H1 (cell line): ENCODE data around the gene FRAT2. TPM values are rescaled to one million over a fixed set of nuclear protein-coding genes. Genes with fewer than 3 reads are reported as not detected.

Experiments used
- CTCF ChIA-PET: fragments of 300-600 bp; sonication (Branson Sonifier 250); formaldehyde crosslinking; loops from one replicate; lab custom pipeline; 2021; ENCODE audit not compliant: partially characterized antibody; lab: Charles Lee
- POLR2A ChIA-PET: fragments of 300-600 bp; sonication (Branson Sonifier 250); formaldehyde crosslinking; loops from one replicate; lab custom pipeline; 2021; ENCODE audit warnings: inconsistent platforms; ENCODE audit not compliant: partially characterized antibody; lab: Charles Lee
- DNase-seq, 2 experiments: peaks; one replicate each; pipeline versions ENCODE4 v3.0.0 to v3.0.0-alpha.2; 2010 to 2022; ENCODE audit warnings: low spot score in 2 of 2, low read depth in 1 of 2, mixed read lengths in 1 of 2
- FAIRE-seq: peaks from 2 replicates; lab custom pipeline; 2011; peaks lifted over from hg19 to GRCh38; lab: Jason Lieb, UNC
- H2AFZ ChIP-seq: 2 replicates; pipeline ENCODE4 v1.8.1; 2012; ENCODE audit warnings: low read length, inconsistent platforms
- H2AK5ac ChIP-seq: 2 replicates; pipeline ENCODE4 v1.6.1; 2013; ENCODE audit warnings: low read depth, low read length
- H2BK120ac ChIP-seq: replicated peaks from 2 replicates; pipeline ENCODE3; 2013; ENCODE audit warnings: low read depth, low read length, inconsistent platforms
- H2BK12ac ChIP-seq: 2 replicates; pipeline ENCODE4 v1.6.1; 2013; ENCODE audit warnings: low read depth, low read length
- H2BK15ac ChIP-seq: 2 replicates; pipeline ENCODE4 v1.6.1; 2013; ENCODE audit warnings: low read length
- H2BK20ac ChIP-seq: 2 replicates; pipeline ENCODE4 v1.6.1; 2013; ENCODE audit warnings: low read length
- H2BK5ac ChIP-seq: 2 replicates; pipeline ENCODE4 v1.6.1; 2013; ENCODE audit warnings: low read depth, low read length
- H3K14ac ChIP-seq: 2 replicates; pipeline ENCODE4 v1.6.1; 2013; ENCODE audit warnings: inconsistent platforms; ENCODE audit not compliant: insufficient read length
- H3K18ac ChIP-seq: 2 replicates; pipeline ENCODE4 v1.6.1; 2013; ENCODE audit warnings: low read length; ENCODE audit errors: extremely low read depth
- H3K23ac ChIP-seq: 2 replicates; pipeline ENCODE4 v1.6.1; 2013; ENCODE audit warnings: inconsistent platforms; ENCODE audit not compliant: insufficient read length
- H3K23me2 ChIP-seq: 2 replicates; pipeline ENCODE4 v1.6.1; 2013; ENCODE audit warnings: low read depth, low read length
- H3K27ac ChIP-seq: 2 replicates; pipeline ENCODE4 v1.6.1; 2011; ENCODE audit warnings: low read depth, low read length, inconsistent platforms
- H3K27me3 ChIP-seq, 4 experiments: replicated peaks in 1 of 4; 1 replicate in 1 of 4; 2 replicates in 3 of 4; pipeline versions ENCODE4 v1.6.1 to v1.8.1; 2011 to 2013; ENCODE audit warnings: low read length in 3 of 4, mild to moderate bottlenecking in 3 of 4, inconsistent platforms in 2 of 4, mixed read lengths in 2 of 4, moderate library complexity in 1 of 4; ENCODE audit not compliant: control insufficient read depth in 3 of 4, insufficient read depth in 3 of 4; ENCODE audit errors: extremely low read depth in 1 of 4
- H3K36me3 ChIP-seq, 4 experiments: 2 replicates each; pipeline versions ENCODE4 v1.6.1 to v1.8.1; 2011 to 2013; ENCODE audit warnings: mild to moderate bottlenecking in 4 of 4, low read length in 3 of 4, moderate library complexity in 2 of 4, control low read depth in 1 of 4, inconsistent platforms in 1 of 4; ENCODE audit not compliant: insufficient read depth in 4 of 4, control insufficient read depth in 2 of 4
- H3K4ac ChIP-seq: replicated peaks from 2 replicates; pipeline ENCODE3; 2013; ENCODE audit warnings: low read length, low read depth, mixed read lengths, inconsistent platforms; ENCODE audit not compliant: insufficient read length
- H3K4me1 ChIP-seq, 4 experiments: replicated peaks in 1 of 4; 1 replicate in 1 of 4; 2 replicates in 3 of 4; pipeline versions ENCODE4 v1.6.1 to v1.8.1; 2011 to 2013; ENCODE audit warnings: low read length in 3 of 4, inconsistent platforms in 2 of 4, mixed read lengths in 1 of 4; ENCODE audit not compliant: insufficient read depth in 4 of 4, control insufficient read depth in 3 of 4
- H3K4me2 ChIP-seq, 2 experiments: 2 replicates each; pipeline versions ENCODE4 v1.6.1 to v1.8.1; 2011 to 2013; ENCODE audit warnings: low read depth in 2 of 2, low read length in 2 of 2, control low read depth in 1 of 2, inconsistent platforms in 1 of 2, mild to moderate bottlenecking in 1 of 2; ENCODE audit not compliant: insufficient read depth in 1 of 2
- H3K4me3 ChIP-seq, 4 experiments: fragments of 200-600, 300-600 bp in 1 of 4; sonication (generic), shearing (Covaris generic), sonication (Bioruptor Twin) in 1 of 4; 2 replicates each; pipeline versions ENCODE4 v1.5.1 to v1.8.1; 2011 to 2016; ENCODE audit warnings: low read length in 4 of 4, low read depth in 3 of 4, control low read depth in 2 of 4, inconsistent platforms in 2 of 4, mild to moderate bottlenecking in 2 of 4, mixed read lengths in 1 of 4, moderate library complexity in 1 of 4; ENCODE audit not compliant: insufficient read depth in 2 of 4; ENCODE audit errors: extremely low read depth in 1 of 4
- H3K56ac ChIP-seq: replicated peaks from 2 replicates; pipeline ENCODE3; 2013; ENCODE audit warnings: low read depth, mild to moderate bottlenecking, mixed read lengths, low read length, inconsistent platforms; ENCODE audit not compliant: insufficient read length
- H3K79me1 ChIP-seq: 2 replicates; pipeline ENCODE4 v1.6.1; 2013; ENCODE audit warnings: low read depth, low read length, control low read depth
- H3K79me2 ChIP-seq, 2 experiments: 2 replicates each; pipeline versions ENCODE4 v1.6.1 to v1.8.1; 2012 to 2013; ENCODE audit warnings: low read length in 2 of 2, mild to moderate bottlenecking in 2 of 2, inconsistent platforms in 1 of 2; ENCODE audit not compliant: insufficient read depth in 2 of 2, control insufficient read depth in 1 of 2
- H3K9ac ChIP-seq, 4 experiments: replicated peaks in 1 of 4; 1 replicate in 1 of 4; 2 replicates in 3 of 4; pipeline versions ENCODE4 v1.6.1 to v1.8.1; 2011 to 2013; ENCODE audit warnings: low read depth in 3 of 4, low read length in 3 of 4, control low read depth in 2 of 4, mild to moderate bottlenecking in 2 of 4, moderate library complexity in 2 of 4, inconsistent platforms in 1 of 4; ENCODE audit errors: extremely low read depth in 1 of 4
- H3K9me3 ChIP-seq, 2 experiments: 2 replicates each; pipeline versions ENCODE4 v1.6.1 to v1.8.1; 2012 to 2013; ENCODE audit warnings: mild to moderate bottlenecking in 2 of 2, moderate library complexity in 2 of 2, control low read depth in 1 of 2, inconsistent platforms in 1 of 2, low read depth in 1 of 2, low read length in 1 of 2, mixed read lengths in 1 of 2; ENCODE audit not compliant: insufficient read depth in 2 of 2
- H4K20me1 ChIP-seq, 2 experiments: replicated peaks in 1 of 2; 2 replicates each; pipeline versions ENCODE3 to v1.8.1; 2011 to 2013; ENCODE audit warnings: inconsistent platforms in 2 of 2, low read length in 2 of 2, mild to moderate bottlenecking in 1 of 2; ENCODE audit not compliant: insufficient read depth in 2 of 2, control insufficient read depth in 1 of 2
- H4K5ac ChIP-seq: 2 replicates; pipeline ENCODE4 v1.6.1; 2013; ENCODE audit warnings: low read length, low read depth, mixed read lengths, inconsistent platforms; ENCODE audit not compliant: insufficient read length
- H4K8ac ChIP-seq: 2 replicates; pipeline ENCODE4 v1.8.0; 2013; ENCODE audit warnings: mild to moderate bottlenecking, moderate library complexity, low read length, inconsistent platforms; ENCODE audit not compliant: insufficient read depth; ENCODE audit errors: extremely low read depth
- H4K91ac ChIP-seq: replicated peaks from 2 replicates; pipeline ENCODE3; 2013; ENCODE audit warnings: low read length, mixed read lengths, inconsistent platforms; ENCODE audit not compliant: insufficient read length
- BACH1 ChIP-seq: IDR thresholded peaks from 2 replicates; pipeline ENCODE4 v1.6.1; 2012; ENCODE audit warnings: low read length, improper control_type of control experiment
- CBX5 ChIP-seq: fragments of 300-800, 300-1000 bp; sonication (generic); IDR thresholded peaks from 2 replicates; pipeline ENCODE4 v1.7.1; 2016; ENCODE audit warnings: antibody characterized with exemption, low read length, low read depth
- E2F6 ChIP-seq: IDR thresholded peaks from 2 replicates; pipeline ENCODE4 v1.6.1; 2012; ENCODE audit warnings: inconsistent platforms
- EGR1 ChIP-seq: IDR thresholded peaks from 2 replicates; pipeline ENCODE4 v1.6.1; 2011; ENCODE audit warnings: low read depth, low read length, borderline replicate concordance
- KDM1A ChIP-seq: fragments of 200-600, 300-600 bp; sonication (generic); IDR thresholded peaks from 2 replicates; pipeline ENCODE4 v1.7.1; 2016; ENCODE audit warnings: mild to moderate bottlenecking, low read length, borderline replicate concordance
- SAP30 ChIP-seq: fragments of 300-600 bp; sonication (generic); IDR thresholded peaks from 2 replicates; pipeline ENCODE4 v1.7.1; 2012; ENCODE audit warnings: low read length, moderate library complexity, mild to moderate bottlenecking, inconsistent platforms; ENCODE audit not compliant: insufficient read depth, insufficient replicate concordance
- WGBS, 2 experiments: shearing (Covaris generic) in 1 of 2; methylation state at CpG; one replicate each; pipeline versions ENCODE4 v1.1.6 to v1.1.7; 2013 to 2015; ENCODE audit warnings: low lambda C conversion rate in 2 of 2, mixed read lengths in 2 of 2, inconsistent platforms in 1 of 2, low coverage in 1 of 2, missing lambda C conversion rate in 1 of 2; ENCODE audit not compliant: insufficient replicate concordance in 2 of 2, insufficient coverage in 1 of 2, insufficient read length in 1 of 2; ENCODE audit errors: extremely low coverage in 1 of 2, missing lambda C conversion rate in 1 of 2; 5-methylcytosine and 5-hydroxymethylcytosine counted together
- polyA plus RNA-seq, 7 experiments: library from polyadenylated mRNA; depleted of rRNA in 3 of 7; stranded (reverse) in 5 of 7; unstranded in 2 of 7; fragments of >200 nt in 5 of 7; fragments of 200-250 nt in 2 of 7; gene quantifications; 1 replicate in 5 of 7; 2 replicates in 1 of 7; 4 replicates in 1 of 7; pipeline versions ENCODE4 v1.2.1 to v1.2.3, GENCODE V29; 2011 to 2013; ENCODE audit warnings: missing spikeins in 2 of 7, mixed read lengths in 2 of 7
- total RNA-seq: library from RNA; stranded (reverse); fragmentation: NEBNext Ultra II Directional; extraction: Animal tissue kit (Norgen Biotek cat#: 25700); gene quantifications from 2 replicates; pipeline ENCODE4 v1.2.1, GENCODE V29; 2021

FRAT2 gene
- total and polyA plus RNA-seq, 2 of the 8 experiments (the other 6 are each of a cell fraction or from before 2014, with no cell fraction given), result 47.4 to 83.0 TPM

GRCh38 chr10:97311111-97311626 is 23.4 kb downstream of the FRAT2 start:
- TF ChIP-seq E2F6 (no peak), CBX5 (no peak), EGR1 (no peak), BACH1 (no peak), SAP30 (no peak), KDM1A (no peak)
- Histone ChIP-seq H2BK12ac (no peak overlapping the region), H3K18ac (no peak overlapping the region), H2BK120ac (no peak overlapping the region), H3K23ac (no peak overlapping the region), H3K36me3 (no peaks in the 10 kb centered on the region), H3K4me3 (no peak overlapping the region), H2BK15ac (no peak overlapping the region), H4K91ac (no peak overlapping the region), H3K27me3 (no peaks in the 10 kb centered on the region; a peak in 1 of 7 replicates), H2AFZ (no peak overlapping the region), H3K56ac (no peak overlapping the region), H4K8ac (no peak overlapping the region), H3K4ac (no peak overlapping the region), H3K4me2 (no peak overlapping the region), H3K79me2 (no peaks in the 10 kb centered on the region), H3K4me1 (no peaks in the 10 kb centered on the region), H2AK5ac (peak overlapping the region; percentile 34; the same call in 1 of the 2 replicates), H3K23me2 (no peaks in the 10 kb centered on the region), H3K9me3 (no peaks in the 10 kb centered on the region), H3K27ac (no peak overlapping the region), H4K5ac (no peak overlapping the region), H2BK5ac (no peak overlapping the region), H4K20me1 (no peaks in the 10 kb centered on the region), H3K79me1 (no peaks in the 10 kb centered on the region), H3K14ac (no peak overlapping the region), H3K9ac (no peak overlapping the region), H2BK20ac (no peak overlapping the region)
- ChIA-PET CTCF (interaction anchor here (0.6 to 1.5 kb wide), 2 partner anchors 10 to 22 kb away, joined by 3 read pairs; no protein-coding TSS in a partner anchor), POLR2A (interaction anchor here (0.7 to 1.6 kb wide), 2 partner anchors 9 to 22 kb away, joined by 3 to 6 read pairs; no protein-coding TSS in a partner anchor)
- FAIRE-seq, result no peak
- 92% methylated on average over 4 of the region's 4 CpGs; no CpG with 5 or more reads in 1 of the 2 experiments for WGBS, 2 experiments
- no peak for DNase-seq
